Heart right ventricle (tissue), 16 donors: ENCODE results near the gene TLE2. TPM values are rescaled to one million over a fixed set of nuclear protein-coding genes. Genes with fewer than 3 reads are reported as not detected.

Experiments used
- ATAC-seq, 8 donors: fragments of 200-7000 bp; cut with Tn5 transposase; one replicate each; pipeline ENCODE4 v1.9.1; 2020; ENCODE audit warnings: mild to moderate bottlenecking in 8 of 8, moderate library complexity in 8 of 8, moderate number of reproducible peaks in 1 of 8
- DNase-seq, 2 donors: peaks; one replicate each; pipeline ENCODE4 v3.0.0-alpha.2; 2020
- H3K27ac ChIP-seq, 10 donors: fragments of 200-600 bp; sonication (generic) in 2 of 10; one replicate each; pipeline versions ENCODE4 v1.5.0 to v1.8.0; 2020 to 2022; ENCODE audit warnings: mild to moderate bottlenecking in 3 of 10
- H3K27me3 ChIP-seq, 7 donors: fragments of 200-600 bp; one replicate each; pipeline ENCODE4 v1.8.0; 2021 to 2022; ENCODE audit warnings: mild to moderate bottlenecking in 2 of 7
- H3K36me3 ChIP-seq, 9 donors: fragments of 200-600 bp; sonication (generic) in 1 of 9; one replicate each; pipeline versions ENCODE4 v1.5.0 to v1.8.0; 2020 to 2022; ENCODE audit warnings: mild to moderate bottlenecking in 2 of 9
- H3K4me1 ChIP-seq, 9 donors: fragments of 200-600 bp; sonication (generic) in 1 of 9; one replicate each; pipeline versions ENCODE4 v1.5.0 to v1.8.0; 2020 to 2022; ENCODE audit warnings: mild to moderate bottlenecking in 4 of 9
- H3K4me3 ChIP-seq, 10 donors: fragments of 200-600 bp; sonication (generic) in 2 of 10; one replicate each; pipeline versions ENCODE4 v1.5.0 to v1.8.0; 2020 to 2022; ENCODE audit warnings: mild to moderate bottlenecking in 7 of 10, moderate library complexity in 2 of 10
- H3K9me3 ChIP-seq, 11 donors: fragments of 200-600 bp in 10 of 11; sonication (generic) in 2 of 11; one replicate each; pipeline versions ENCODE4 v1.5.0 to v1.8.0; 2013 to 2022; ENCODE audit warnings: mild to moderate bottlenecking in 2 of 11, control low read depth in 1 of 11, moderate library complexity in 1 of 11
- WGBS, 2 donors: extraction: QIAGEN DNeasy Blood & Tissue Kit; methylation state at CpG; one replicate each; pipeline ENCODE4 v1.1.7; 2013; ENCODE audit warnings: inconsistent platforms in 1 of 2; 5-methylcytosine and 5-hydroxymethylcytosine counted together
- intact Hi-C, 10 donors: fragments of 100-400 bp; cut with DNase I; formaldehyde crosslinking; loops; one replicate each; pipeline versions ENCODE4 v1.11.1 to v1.14.2; 2022
- polyA plus RNA-seq, 2 donors: library from polyadenylated mRNA; stranded (reverse); fragments of 200-250 nt; gene quantifications; one replicate each; pipeline ENCODE4 v1.2.3, GENCODE V29; 2013
- total RNA-seq, 10 donors: library from RNA; stranded (reverse); fragmentation: NEBNext Ultra II Directional in 3 of 10; extraction: Animal tissue kit (Norgen Biotek cat#: 25700) in 3 of 10; gene quantifications; one replicate each; pipeline versions ENCODE4 v1.2.1 to v1.2.4, GENCODE V29; 2021 to 2023
- TF ChIP-seq, protein P1 (sequence below), 9 donors: fragments of 200-600 bp; sonication (generic) in 2 of 9; IDR thresholded peaks; one replicate each; pipeline versions ENCODE4 v1.5.0 to v1.8.0; 2021 to 2022; ENCODE audit warnings: antibody characterized with exemption in 9 of 9, mild to moderate bottlenecking in 5 of 9, moderate library complexity in 1 of 9
- donor health status: Arrhythmogenic right ventricular cardiomyopathy.
- donor health status: ischemic (EF 13 %, LVEDD 7.1; RV severe dilation, severe dysfunction).
- donor health status: healthy with polysubstance abuse.
- donor health status: DM: no; HTN: yes; CAD: no.
- donor health status: DM: no; HTN: no; CAD: no.
- donor health status: ischemic (EF 25% LVEDD 6.9; RV normal size, moderate dysfunction).
- donor health status: ischemic (EF 25% LVEDD 5.7; RV mildly dilated, moderate dysfunction).
- donor health status: healthy.
- donor health status: DM: yes; HTN: yes; CAD: no.
- donor health status: Ischemic cardiomyopathy.
- donor health status: ischemic (EF 35%, LVEDD 5.7; RV mildly dilated, moderate dysfunction).
- donor health status: nonischemic (EF 11% LVEDD 7.7; RV severe dilation, severe dysfunction).
- donor health status: DM: yes; HTN: yes; CAD: no.
- donor health status: PGD.
- donor health status: ischemic (EF 29% LVEDD 5.4; RV normal size, mild dysfunction).
- donor health status: nonischemic (EF 23%, LVEDD 6.1; RV moderate dilation, normal function).

TLE2 gene
- total and polyA plus RNA-seq, 12 donors: 28.2 to 64.5 (median 39.9) TPM

DNA sequence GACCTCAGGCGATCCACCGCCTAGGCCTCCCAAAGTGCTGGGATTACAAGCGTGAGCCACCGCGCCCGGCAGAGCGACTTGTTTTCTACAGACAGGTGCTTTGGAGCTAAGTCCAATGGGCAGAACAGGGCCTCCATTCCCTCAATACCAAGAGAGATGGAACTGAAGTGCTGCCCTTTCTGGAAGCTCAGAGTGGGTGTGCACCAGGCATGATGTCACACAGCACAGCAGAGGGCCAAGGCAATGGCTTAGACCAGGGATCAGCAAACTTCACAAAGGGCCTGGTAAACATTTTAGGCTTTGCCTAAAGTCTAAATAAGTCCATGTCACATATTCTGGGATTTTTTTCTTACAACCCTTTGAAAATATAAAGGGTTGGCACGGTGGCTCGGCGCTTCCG is 30.4 kb downstream of the TLE2 start:
- no peak overlapping the region for H3K4me3 ChIP-seq
- TF ChIP-seq, protein P1, sequence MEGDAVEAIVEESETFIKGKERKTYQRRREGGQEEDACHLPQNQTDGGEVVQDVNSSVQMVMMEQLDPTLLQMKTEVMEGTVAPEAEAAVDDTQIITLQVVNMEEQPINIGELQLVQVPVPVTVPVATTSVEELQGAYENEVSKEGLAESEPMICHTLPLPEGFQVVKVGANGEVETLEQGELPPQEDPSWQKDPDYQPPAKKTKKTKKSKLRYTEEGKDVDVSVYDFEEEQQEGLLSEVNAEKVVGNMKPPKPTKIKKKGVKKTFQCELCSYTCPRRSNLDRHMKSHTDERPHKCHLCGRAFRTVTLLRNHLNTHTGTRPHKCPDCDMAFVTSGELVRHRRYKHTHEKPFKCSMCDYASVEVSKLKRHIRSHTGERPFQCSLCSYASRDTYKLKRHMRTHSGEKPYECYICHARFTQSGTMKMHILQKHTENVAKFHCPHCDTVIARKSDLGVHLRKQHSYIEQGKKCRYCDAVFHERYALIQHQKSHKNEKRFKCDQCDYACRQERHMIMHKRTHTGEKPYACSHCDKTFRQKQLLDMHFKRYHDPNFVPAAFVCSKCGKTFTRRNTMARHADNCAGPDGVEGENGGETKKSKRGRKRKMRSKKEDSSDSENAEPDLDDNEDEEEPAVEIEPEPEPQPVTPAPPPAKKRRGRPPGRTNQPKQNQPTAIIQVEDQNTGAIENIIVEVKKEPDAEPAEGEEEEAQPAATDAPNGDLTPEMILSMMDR (IDR thresholded peaks at IDR 0.05): no peak
- peaks cover 0 to 61% (median 7%) of the 10 kb centered on the region in 9 donors for H3K36me3 ChIP-seq
- H3K27me3 ChIP-seq: no peaks in the 10 kb centered on the region
- no peaks in the 10 kb centered on the region for H3K9me3 ChIP-seq
- H3K27ac ChIP-seq: no peak overlapping the region
- DNase-seq: no peak
- ATAC-seq: no peak
- no peaks in the 10 kb centered on the region for H3K4me1 ChIP-seq
- 86 to 97% methylated on average over 11 of the region's 11 CpGs for WGBS, 2 donors
- intact Hi-C loops: no loop called here

DNA sequence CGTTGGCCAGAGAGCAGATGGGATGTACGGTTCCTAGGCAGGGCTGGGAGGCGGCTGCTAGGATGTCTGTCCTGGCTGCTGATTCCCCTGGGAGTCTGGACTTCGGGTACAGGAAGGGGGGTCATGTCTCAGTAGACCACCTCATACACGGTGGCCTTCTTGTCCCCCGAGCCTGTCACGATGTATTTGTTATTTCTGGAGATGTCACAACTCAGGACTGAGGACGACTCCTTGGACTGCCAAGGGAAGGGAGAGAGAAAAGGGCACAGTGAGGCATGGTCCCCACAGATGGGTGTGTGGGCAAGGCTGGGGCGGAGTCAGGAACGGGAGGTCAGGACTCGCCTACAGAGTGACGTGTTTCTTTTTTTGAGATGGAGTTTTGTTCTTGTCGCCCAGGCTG is 31.4 kb downstream of the TLE2 start:
- DNase-seq (no peak), ATAC-seq (no peak)
- Histone ChIP-seq H3K4me3 (no peak overlapping the region), H3K27me3 (no peaks in the 10 kb centered on the region), H3K36me3 (peaks cover 0 to 54% (median 5%) of the 10 kb centered on the region in 9 donors), H3K9me3 (no peaks in the 10 kb centered on the region), H3K4me1 (no peaks in the 10 kb centered on the region), H3K27ac (no peak overlapping the region)
- TF ChIP-seq, protein P1 (IDR thresholded peaks at IDR 0.05): no peak
- 73 to 80% methylated on average over 13 of the region's 13 CpGs for WGBS, 2 donors
- intact Hi-C loops: no loop called here

DNA sequence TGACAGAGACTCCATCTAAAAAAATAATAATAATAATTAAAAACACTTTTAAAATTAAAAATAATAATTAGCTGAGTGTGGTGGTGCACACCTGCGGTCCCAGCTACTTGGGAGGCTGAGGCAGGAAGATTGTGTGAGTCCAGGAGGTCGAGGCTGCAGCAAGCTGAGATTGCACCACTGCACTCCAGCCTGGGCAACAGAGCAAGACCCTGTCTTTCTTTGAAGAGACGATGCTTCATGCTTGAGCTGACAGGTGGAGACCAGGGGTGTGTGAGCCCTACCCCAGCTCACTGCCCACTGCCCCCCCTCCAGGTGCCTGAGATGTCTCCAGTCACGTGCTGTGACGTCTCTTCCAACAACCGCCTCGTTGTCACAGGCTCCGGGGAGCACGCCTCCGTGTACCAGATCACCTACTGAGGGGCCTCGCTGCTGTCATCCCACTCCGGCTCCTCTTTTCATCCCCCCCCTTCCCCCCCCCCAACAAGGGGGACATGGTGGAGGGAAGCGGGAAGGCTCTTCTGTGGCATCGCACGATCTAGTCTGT is 34.4 kb downstream of the TLE2 start:
- Histone ChIP-seq H3K9me3 (no peaks in the 10 kb centered on the region), H3K27ac (no peak overlapping the region), H3K4me1 (no peaks in the 10 kb centered on the region), H3K27me3 (no peaks in the 10 kb centered on the region), H3K4me3 (no peak overlapping the region), H3K36me3 (peaks cover 0 to 23% (median 0%) of the 10 kb centered on the region in 9 donors)
- DNase-seq (no peak), ATAC-seq (peak in 1 of 8 donors; percentile 28)
- 63 to 85% methylated on average over 15 of the region's 15 CpGs for WGBS, 2 donors
- TF ChIP-seq, protein P1 (IDR thresholded peaks at IDR 0.05): no peak
- intact Hi-C loops: no loop called here

DNA sequence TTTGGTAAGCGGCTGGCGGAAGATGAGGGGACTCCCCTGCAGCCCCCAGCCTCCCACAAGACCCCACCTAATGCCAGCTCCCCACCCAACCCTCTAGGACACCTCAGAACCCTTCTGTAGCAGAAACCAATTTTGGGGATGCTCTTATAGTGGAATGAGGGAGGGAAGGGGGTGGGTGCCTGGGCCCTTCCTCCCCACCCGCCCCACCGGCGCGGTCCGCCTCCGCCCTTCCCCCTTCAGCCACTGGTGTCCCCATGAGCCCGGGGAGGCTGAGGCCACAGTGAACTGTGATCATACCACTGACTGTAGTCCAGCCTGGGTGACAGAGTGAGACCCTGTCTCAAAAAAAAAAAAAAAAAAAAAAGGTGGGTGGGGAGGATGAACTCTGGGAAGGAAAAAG is 35.5 kb downstream of the TLE2 start:
- 56 to 74% methylated on average over 9 of the region's 9 CpGs for WGBS, 2 donors
- intact Hi-C loops: no loop called here
- Histone ChIP-seq H3K4me3 (no peak overlapping the region), H3K36me3 (peaks cover 0 to 12% (median 0%) of the 10 kb centered on the region in 9 donors), H3K27ac (no peak overlapping the region), H3K4me1 (no peaks in the 10 kb centered on the region), H3K27me3 (no peaks in the 10 kb centered on the region), H3K9me3 (no peaks in the 10 kb centered on the region)
- ATAC-seq (no peak), DNase-seq (no peak)
- TF ChIP-seq, protein P1 (IDR thresholded peaks at IDR 0.05): no peak
